ENCODE measurements around the gene PDZD2.

The PDZD2 gene

GRCh38 chr5:31861601-31862000 is 222.7 kb downstream of the PDZD2 start:
- no peak overlapping the region for H3K27ac ChIP-seq
- TF ChIP-seq, protein P1, sequence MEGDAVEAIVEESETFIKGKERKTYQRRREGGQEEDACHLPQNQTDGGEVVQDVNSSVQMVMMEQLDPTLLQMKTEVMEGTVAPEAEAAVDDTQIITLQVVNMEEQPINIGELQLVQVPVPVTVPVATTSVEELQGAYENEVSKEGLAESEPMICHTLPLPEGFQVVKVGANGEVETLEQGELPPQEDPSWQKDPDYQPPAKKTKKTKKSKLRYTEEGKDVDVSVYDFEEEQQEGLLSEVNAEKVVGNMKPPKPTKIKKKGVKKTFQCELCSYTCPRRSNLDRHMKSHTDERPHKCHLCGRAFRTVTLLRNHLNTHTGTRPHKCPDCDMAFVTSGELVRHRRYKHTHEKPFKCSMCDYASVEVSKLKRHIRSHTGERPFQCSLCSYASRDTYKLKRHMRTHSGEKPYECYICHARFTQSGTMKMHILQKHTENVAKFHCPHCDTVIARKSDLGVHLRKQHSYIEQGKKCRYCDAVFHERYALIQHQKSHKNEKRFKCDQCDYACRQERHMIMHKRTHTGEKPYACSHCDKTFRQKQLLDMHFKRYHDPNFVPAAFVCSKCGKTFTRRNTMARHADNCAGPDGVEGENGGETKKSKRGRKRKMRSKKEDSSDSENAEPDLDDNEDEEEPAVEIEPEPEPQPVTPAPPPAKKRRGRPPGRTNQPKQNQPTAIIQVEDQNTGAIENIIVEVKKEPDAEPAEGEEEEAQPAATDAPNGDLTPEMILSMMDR (IDR thresholded peaks at IDR 0.05) = no peak
- no peak for TF ChIP-seq ZFX (IDR thresholded peaks at IDR 0.05; ENCODE audit: borderline replicate concordance)

DNA sequence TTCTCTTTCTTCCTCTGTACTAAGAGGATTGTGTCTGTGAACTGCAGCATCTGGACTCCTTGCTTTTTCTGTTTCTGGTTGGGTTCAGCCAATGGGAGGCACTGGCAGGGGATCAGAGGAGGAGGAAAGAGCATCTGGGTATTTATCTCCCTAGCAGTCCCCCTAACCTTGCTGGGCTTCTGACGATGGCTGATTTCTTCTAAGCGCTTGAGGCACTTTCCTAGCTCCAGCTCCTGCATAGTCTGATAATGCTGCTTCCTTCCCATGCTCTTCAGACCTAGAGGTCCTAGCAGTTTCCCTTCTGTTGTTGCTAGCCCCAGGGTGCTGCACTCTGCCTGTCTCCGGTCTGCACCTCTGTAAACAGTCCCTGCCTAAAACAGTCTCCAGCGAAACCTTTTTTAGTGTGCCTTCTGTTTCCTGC is 225.1 kb downstream of the PDZD2 start:
- H3K27ac ChIP-seq = no peak overlapping the region

DNA sequence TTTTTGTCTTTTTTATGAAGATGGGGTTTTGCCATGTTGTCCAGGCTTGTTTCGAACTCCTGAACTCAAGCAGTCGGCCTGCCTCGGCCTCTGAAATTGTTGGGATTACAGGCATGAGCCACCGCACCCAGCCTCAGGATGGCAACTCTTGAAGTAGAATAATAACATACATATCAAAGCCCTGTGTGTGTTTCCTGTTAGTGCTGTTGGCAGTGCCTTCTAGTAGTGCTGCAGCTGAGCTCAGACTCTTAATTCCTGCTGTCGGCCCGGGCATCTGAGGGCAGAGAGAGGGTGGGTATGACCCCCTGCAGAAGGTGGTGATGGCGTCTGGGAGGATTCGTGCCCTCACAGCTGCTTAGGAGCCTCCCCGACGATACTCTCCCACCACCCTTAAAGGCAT is 227.2 kb downstream of the PDZD2 start:
- H3K27ac ChIP-seq = no peak overlapping the region
- TF ChIP-seq, protein P1 (IDR thresholded peaks at IDR 0.05) = no peak
- no peak for TF ChIP-seq ZFX (IDR thresholded peaks at IDR 0.05; ENCODE audit: borderline replicate concordance)

More for the DNA sequence above, 225.1 kb downstream of the PDZD2 start:
- no peak for TF ChIP-seq ZFX (IDR thresholded peaks at IDR 0.05; ENCODE audit: borderline replicate concordance)
- TF ChIP-seq, protein P1 (IDR thresholded peaks at IDR 0.05) = no peak

GRCh38 chr5:31867219-31867618 is 228.3 kb downstream of the PDZD2 start:
- H3K27ac ChIP-seq = no peak overlapping the region

GRCh38 chr5:31880449-31880848 is 241.5 kb downstream of the PDZD2 start:
- TF ChIP-seq, protein P1 (IDR thresholded peaks at IDR 0.05) = no peak
- no peak for TF ChIP-seq ZFX (IDR thresholded peaks at IDR 0.05; ENCODE audit: borderline replicate concordance)
- H3K27ac ChIP-seq = no peak overlapping the region

More at GRCh38 chr5:31867219-31867618, 228.3 kb downstream of the PDZD2 start:
- no peak for TF ChIP-seq ZFX (IDR thresholded peaks at IDR 0.05; ENCODE audit: borderline replicate concordance)
- TF ChIP-seq, protein P1 (IDR thresholded peaks at IDR 0.05) = no peak

DNA sequence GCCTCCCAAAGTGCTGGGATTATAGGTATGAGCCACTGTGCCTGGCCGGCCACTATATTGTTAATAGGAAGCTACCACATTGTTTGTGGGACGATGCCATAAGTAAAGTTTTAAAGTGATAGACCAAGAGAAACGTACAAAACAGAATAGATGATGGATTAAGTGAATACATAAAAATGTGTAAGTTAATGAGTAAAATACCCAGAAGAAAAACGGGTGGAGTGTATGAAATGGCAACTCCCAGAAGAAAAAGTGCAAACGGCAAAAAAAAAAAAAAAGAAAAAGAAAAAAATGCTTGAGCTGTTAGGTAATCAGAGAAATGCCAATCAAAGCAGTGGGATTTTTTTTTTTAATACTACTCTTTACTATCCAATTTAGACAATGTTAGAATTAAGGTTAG is 246.0 kb downstream of the PDZD2 start:
- TF ChIP-seq ZFX (IDR thresholded peaks at IDR 0.05; ENCODE audit: borderline replicate concordance) = no peak
- H3K27ac ChIP-seq = no peak overlapping the region

DNA sequence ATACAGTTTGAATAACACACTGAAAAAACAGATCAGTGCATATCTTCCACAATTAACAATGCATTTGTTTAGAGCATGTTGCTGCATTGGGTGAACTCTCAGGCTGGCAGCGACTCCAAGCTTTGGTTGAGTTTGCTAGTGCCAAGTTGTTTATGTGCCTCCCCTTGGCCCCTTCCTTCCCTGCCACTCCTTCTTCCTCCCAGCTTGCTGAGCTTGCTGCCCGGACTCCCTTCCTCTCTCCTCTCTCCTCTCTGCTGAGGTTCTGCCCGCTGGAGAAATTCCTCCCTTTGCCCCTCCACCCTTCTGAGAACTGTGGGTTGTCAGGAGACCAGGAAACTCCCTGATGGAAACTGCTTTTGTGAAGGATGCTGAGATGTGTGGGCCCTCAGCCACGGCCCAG is 247.3 kb downstream of the PDZD2 start:
- H3K27ac ChIP-seq = no peak overlapping the region
- no peak for TF ChIP-seq ZFX (IDR thresholded peaks at IDR 0.05; ENCODE audit: borderline replicate concordance)
- TF ChIP-seq, protein P1 (IDR thresholded peaks at IDR 0.05) = no peak

- TF ChIP-seq, protein P1 (IDR thresholded peaks at IDR 0.05) = no peak
- TF ChIP-seq ZFX (IDR thresholded peaks at IDR 0.05; ENCODE audit: borderline replicate concordance) = no peak
- H3K27ac ChIP-seq = no peak overlapping the region
Measured at GRCh38 chr5:31887556-31887955, 248.6 kb downstream of the PDZD2 start.

Measured in 22Rv1 (cell line).